Psoas muscle (tissue), 8 donors: ENCODE measurements around the gene SGF29. TPM values are rescaled to one million over a fixed set of nuclear protein-coding genes. Genes with fewer than 3 reads are reported as not detected.

Source experiments
- ATAC-seq, 4 donors: fragments of 200-7000 bp; cut with Tn5 transposase; one replicate each; pipeline ENCODE4 v1.9.1; 2020; ENCODE audit warnings: moderate library complexity in 3 of 4, mild to moderate bottlenecking in 2 of 4
- DNase-seq, 2 donors: peaks; one replicate each; pipeline ENCODE4 v3.0.0-alpha.2; 2020
- H3K27ac ChIP-seq: fragments of 200-600 bp; one replicate; pipeline ENCODE4 v1.8.0; 2022
- H3K27me3 ChIP-seq, 3 donors: fragments of 200-600 bp in 1 of 3; one replicate each; pipeline versions ENCODE4 v1.6.1 to v1.8.0; 2013 to 2022; ENCODE audit warnings: low read length in 2 of 3, mild to moderate bottlenecking in 2 of 3, moderate library complexity in 1 of 3; ENCODE audit not compliant: insufficient read depth in 3 of 3
- H3K36me3 ChIP-seq, 2 donors: fragments of 200-600 bp in 1 of 2; one replicate each; pipeline versions ENCODE4 v1.6.1 to v1.8.0; 2013 to 2022; ENCODE audit warnings: low read depth in 1 of 2, mild to moderate bottlenecking in 1 of 2, moderate library complexity in 1 of 2; ENCODE audit not compliant: insufficient read depth in 1 of 2
- H3K4me1 ChIP-seq: fragments of 200-600 bp; one replicate; pipeline ENCODE4 v1.8.0; 2022
- H3K4me3 ChIP-seq: fragments of 200-600 bp; one replicate; pipeline ENCODE4 v1.8.0; 2022; ENCODE audit warnings: mild to moderate bottlenecking
- H3K9me3 ChIP-seq: fragments of 200-600 bp; one replicate; pipeline ENCODE4 v1.8.0; 2022
- CTCF ChIP-seq: fragments of 200-600 bp; IDR thresholded peaks from one replicate; pipeline ENCODE4 v1.8.0; 2022; ENCODE audit warnings: antibody characterized with exemption
- WGBS, 3 donors: extraction: QIAGEN DNeasy Blood & Tissue Kit; methylation state at CpG; one replicate each; pipeline versions ENCODE4 v1.1.6 to v1.1.7; 2013; 5-methylcytosine and 5-hydroxymethylcytosine counted together
- intact Hi-C, 2 donors: fragments of 100-400 bp; cut with DNase I; formaldehyde crosslinking; loops; one replicate each; pipeline versions ENCODE4 v1.11.0 to v1.14.2; 2022
- polyA plus RNA-seq, 3 donors: library from polyadenylated mRNA; stranded (reverse); fragments of 200-250 nt; gene quantifications; one replicate each; pipeline ENCODE4 v1.2.3, GENCODE V29; 2013
- total RNA-seq, 4 donors: library from RNA; stranded (reverse); fragmentation: NEBNext Ultra II Directional in 2 of 4; extraction: Animal tissue kit (Norgen Biotek cat#: 25700) in 2 of 4; gene quantifications; one replicate each; pipeline versions ENCODE4 v1.2.1 to v1.2.4, GENCODE V29; 2021 to 2023
- donor health status: healthy with polysubstance abuse.
- donor health status: DM: no; HTN: no; CAD: no; lungs with moderate emphysema.
- donor health status: Bipolar disorder and iron deficiency.
- donor health status: healthy.
- donor health status: DM: yes; HTN: yes; CAD: no.
- donor health status: DM: no; HTN: no; CAD: no.
- donor health status: DM: no; HTN: no; CAD: no.
- donor health status: DM: yes; HTN: yes; CAD: no.

The SGF29 gene
- total and polyA plus RNA-seq, 7 donors, result 20.5 to 48.3 (median 28.0) TPM

GRCh38 chr16:28586466-28586865 lies 32.7 kb downstream of the SGF29 start:
- 84 to 88% (median 84%) methylated on average over 3 of the region's 3 CpGs for WGBS, 3 donors
- Histone ChIP-seq H3K4me1 (no peaks in the 10 kb centered on the region), H3K27me3 (no peaks in the 10 kb centered on the region), H3K9me3 (no peaks in the 10 kb centered on the region), H3K4me3 (no peak overlapping the region), H3K36me3 (peaks cover 9 to 96% of the 10 kb centered on the region in 2 donors), H3K27ac (no peak overlapping the region)
- TF ChIP-seq CTCF, result no peak
- DNase-seq, result no peak
- no peak for ATAC-seq
- intact Hi-C loops, result no loop called here

GRCh38 chr16:28587386-28587785 lies 33.7 kb downstream of the SGF29 start:
- no peaks in the 10 kb centered on the region for H3K4me1 ChIP-seq
- intact Hi-C loops, result no loop called here
- no peak for TF ChIP-seq CTCF
- no peaks in the 10 kb centered on the region for H3K9me3 ChIP-seq
- 82 to 83% (median 82%) methylated on average over 8 of the region's 8 CpGs for WGBS, 3 donors
- no peaks in the 10 kb centered on the region for H3K27me3 ChIP-seq
- DNase-seq (no peak), ATAC-seq (no peak)
- peaks cover 9 to 89% of the 10 kb centered on the region in 2 donors for H3K36me3 ChIP-seq
- no peak overlapping the region for H3K27ac ChIP-seq
- no peak overlapping the region for H3K4me3 ChIP-seq

GRCh38 chr16:28589069-28589468 lies 35.3 kb downstream of the SGF29 start:
- Histone ChIP-seq H3K9me3 (no peaks in the 10 kb centered on the region), H3K36me3 (peaks cover 4 to 74% of the 10 kb centered on the region in 2 donors), H3K4me3 (no peak overlapping the region), H3K27ac (no peak overlapping the region), H3K27me3 (no peaks in the 10 kb centered on the region), H3K4me1 (no peaks in the 10 kb centered on the region)
- 90 to 94% (median 94%) methylated on average over 8 of the region's 8 CpGs for whole genome bisulfite sequencing, 3 donors
- ATAC-seq (no peak), DNase-seq (no peak)
- intact Hi-C loops, result no loop called here
- no peak for TF ChIP-seq CTCF

- TF ChIP-seq CTCF, result no peak
- H3K9me3 ChIP-seq, result no peaks in the 10 kb centered on the region
- H3K4me1 ChIP-seq, result no peaks in the 10 kb centered on the region
- H3K4me3 ChIP-seq, result no peak overlapping the region
- H3K36me3 ChIP-seq, result peaks cover 4 to 68% of the 10 kb centered on the region in 2 donors
- DNase-seq (no peak), ATAC-seq (no peak)
- 94 to 99% (median 94%) methylated on average over 13 of the region's 13 CpGs for WGBS, 3 donors
- H3K27me3 ChIP-seq, result no peaks in the 10 kb centered on the region
- intact Hi-C loops, result no loop called here
- H3K27ac ChIP-seq, result no peak overlapping the region
These were observed 36.2 kb downstream of the SGF29 start for GRCh38 chr16:28589930-28590329.
